ENCODE results near the gene SOX21.

The SOX21 gene

GRCh38 chr13:94712287-94712811 is at the start of gene SOX21:
SOX21 (minus strand) TSS chr13:94712545; CDS start chr13:94712049, 496 bp downstream.
- in situ Hi-C loops (cut with HindIII; ENCODE audit: low sequenced_read_pairs) = no loop called here
- no peak for TF ChIP-seq CTCF (IDR thresholded peaks at IDR 0.05; ENCODE audit: low read depth, low read length)
- peak within 1 kb of the TSS; percentile 27 for H3K4me3 ChIP-seq (ENCODE audit: low read depth, low read length)
- no peak for DNase-seq (ENCODE audit: low read depth, low spot score)

- in situ Hi-C loops (cut with HindIII; ENCODE audit: low sequenced_read_pairs) = no loop called here
- no peak overlapping the region for H3K4me3 ChIP-seq (ENCODE audit: low read depth, low read length)
Measured at GRCh38 chr13:94761407-94761806, 49.1 kb upstream of the SOX21 start.

GRCh38 chr13:94759120-94759728 is 46.9 kb upstream of the SOX21 start:
- no peak for TF ChIP-seq CTCF (IDR thresholded peaks at IDR 0.05; ENCODE audit: low read depth, low read length)
- in situ Hi-C loops (cut with HindIII; ENCODE audit: low sequenced_read_pairs) = no loop called here
- DNase-seq (ENCODE audit: low read depth, low spot score) = no peak
- no peak overlapping the region for H3K4me3 ChIP-seq (ENCODE audit: low read depth, low read length)

More at GRCh38 chr13:94761407-94761806, 49.1 kb upstream of the SOX21 start:
- DNase-seq (ENCODE audit: low read depth, low spot score) = no peak
- no peak for TF ChIP-seq CTCF (IDR thresholded peaks at IDR 0.05; ENCODE audit: low read depth, low read length)

GRCh38 chr13:94758436-94758960 is 46.2 kb upstream of the SOX21 start:
- in situ Hi-C loops (cut with HindIII; ENCODE audit: low sequenced_read_pairs) = no loop called here
- no peak overlapping the region for H3K4me3 ChIP-seq (ENCODE audit: low read depth, low read length)
- DNase-seq (ENCODE audit: low read depth, low spot score) = no peak
- TF ChIP-seq CTCF (IDR thresholded peaks at IDR 0.05; ENCODE audit: low read depth, low read length) = no peak

GRCh38 chr13:94753327-94753726 is 41.0 kb upstream of the SOX21 start:
- TF ChIP-seq CTCF (IDR thresholded peaks at IDR 0.05; ENCODE audit: low read depth, low read length) = no peak
- no peak overlapping the region for H3K4me3 ChIP-seq (ENCODE audit: low read depth, low read length)
- no peak for DNase-seq (ENCODE audit: low read depth, low spot score)
- in situ Hi-C loops (cut with HindIII; ENCODE audit: low sequenced_read_pairs) = no loop called here

- no peak overlapping the region for H3K4me3 ChIP-seq (ENCODE audit: low read depth, low read length)
- in situ Hi-C loops (cut with HindIII; ENCODE audit: low sequenced_read_pairs) = no loop called here
- no peak for TF ChIP-seq CTCF (IDR thresholded peaks at IDR 0.05; ENCODE audit: low read depth, low read length)
- DNase-seq (ENCODE audit: low read depth, low spot score) = no peak
Measured at GRCh38 chr13:94749162-94749561, 36.8 kb upstream of the SOX21 start.
